B cell (primary cell): ENCODE data around the gene H2BK1. TPM values are rescaled to one million over a fixed set of nuclear protein-coding genes. Genes with fewer than 3 reads are reported as not detected.
A peak's percentile ranks its signal among the peaks of the same experiment; 100 is the strongest.

ENCODE experiments used
- ATAC-seq: fragments of 200-7000 bp; cut with Tn5 transposase; one replicate; pipeline ENCODE4 v1.10.0; 2021; ENCODE audit warnings: low read depth, mild to moderate bottlenecking, moderate number of reproducible peaks, moderate library complexity
- CTCF ChIA-PET: fragments of 350-600 bp; sonication (Branson Sonifier 250); formaldehyde crosslinking; loops from one replicate; lab custom pipeline; 2021; ENCODE audit warnings: antibody characterized with exemption, inconsistent platforms; lab: Charles Lee
- POLR2A ChIA-PET: fragments of 350-600 bp; sonication (Branson Sonifier 250); formaldehyde crosslinking; loops from one replicate; lab custom pipeline; 2021; ENCODE audit warnings: antibody characterized with exemption; lab: Charles Lee
- DNase-seq: peaks from one replicate; pipeline ENCODE4 v3.0.0; 2013
- H2AFZ ChIP-seq: 2 replicates; pipeline ENCODE4 v1.6.1; 2012; ENCODE audit warnings: mild to moderate bottlenecking, low read depth, low read length; ENCODE audit not compliant: insufficient read depth, poor library complexity, severe bottlenecking
- H3K27ac ChIP-seq, 2 donors: 1 replicate in 1 of 2; 2 replicates in 1 of 2; pipeline ENCODE4 v1.5.1; 2012 to 2013; ENCODE audit warnings: low read length in 2 of 2, mild to moderate bottlenecking in 2 of 2, moderate library complexity in 1 of 2
- H3K27me3 ChIP-seq, 4 experiments: fragments of 200-600 bp in 1 of 4; sonication (generic) in 1 of 4; replicated peaks in 1 of 4; 1 replicate in 2 of 4; 2 replicates in 2 of 4; pipeline versions ENCODE4 v1.6.1 to v1.7.0; 2013 to 2016; ENCODE audit warnings: low read length in 3 of 4, mild to moderate bottlenecking in 2 of 4, mixed read lengths in 1 of 4, moderate library complexity in 1 of 4; ENCODE audit not compliant: insufficient read depth in 4 of 4, control insufficient read depth in 3 of 4; ENCODE audit errors: control extremely low read depth in 1 of 4
- H3K36me3 ChIP-seq, 2 experiments: replicated peaks in 1 of 2; 1 replicate in 1 of 2; 2 replicates in 1 of 2; pipeline versions ENCODE4 v1.6.1 to v1.7.1; 2013; ENCODE audit warnings: low read length in 1 of 2; ENCODE audit not compliant: insufficient read depth in 2 of 2, control insufficient read depth in 1 of 2; ENCODE audit errors: control extremely low read depth in 1 of 2, extremely low read depth in 1 of 2
- H3K4me1 ChIP-seq, 2 donors: fragments of 200-600 bp in 1 of 2; sonication (generic) in 1 of 2; 1 replicate in 1 of 2; 2 replicates in 1 of 2; pipeline versions ENCODE4 v1.5.1 to v1.6.1; 2013 to 2017; ENCODE audit warnings: low read length in 2 of 2; ENCODE audit not compliant: control insufficient read depth in 2 of 2, insufficient read depth in 2 of 2
- H3K4me2 ChIP-seq: replicated peaks from 2 replicates; pipeline ENCODE3; 2012; ENCODE audit warnings: mild to moderate bottlenecking, low read depth, low read length; ENCODE audit not compliant: poor library complexity, severe bottlenecking
- H3K4me3 ChIP-seq, 5 experiments: fragments of 200-600 bp in 1 of 5; sonication (generic) in 1 of 5; 1 replicate in 3 of 5; 2 replicates in 2 of 5; pipeline versions ENCODE4 v1.5.1 to v1.7.0; 2011 to 2016; ENCODE audit warnings: low read length in 4 of 5, mild to moderate bottlenecking in 4 of 5, low read depth in 2 of 5, control low read depth in 1 of 5, moderate library complexity in 1 of 5; ENCODE audit not compliant: insufficient read depth in 1 of 5; ENCODE audit errors: control extremely low read depth in 1 of 5, extremely low read depth in 1 of 5
- H3K79me2 ChIP-seq: fragments of 200-600 bp; sonication (generic); one replicate; pipeline ENCODE4 v1.6.0; 2016; ENCODE audit warnings: low read length; ENCODE audit not compliant: control insufficient read depth, insufficient read depth
- H3K9ac ChIP-seq: fragments of 200-600 bp; sonication (generic); 2 replicates; pipeline ENCODE4 v1.6.1; 2017; ENCODE audit warnings: mild to moderate bottlenecking, low read length, moderate library complexity
- H3K9me3 ChIP-seq, 3 donors: one replicate each; pipeline versions ENCODE4 v1.6.1 to v1.7.1; 2013; ENCODE audit warnings: low read length in 2 of 3; ENCODE audit not compliant: control insufficient read depth in 2 of 3, insufficient read depth in 1 of 3; ENCODE audit errors: control extremely low read depth in 1 of 3
- H4K20me1 ChIP-seq: 2 replicates; pipeline ENCODE4 v1.6.0; 2012; ENCODE audit warnings: mild to moderate bottlenecking, low read length; ENCODE audit not compliant: insufficient read depth, control insufficient read depth, poor library complexity, severe bottlenecking
- H3K27ac Mint-ChIP-seq: one replicate; pipeline ENCODE4 v1.8.0; 2021; ENCODE audit warnings: mixed read lengths
- H3K27me3 Mint-ChIP-seq: one replicate; pipeline ENCODE4 v1.8.0; 2021; ENCODE audit warnings: mixed read lengths
- H3K4me1 Mint-ChIP-seq: one replicate; pipeline ENCODE4 v1.8.0; 2021; ENCODE audit warnings: mixed read lengths
- H3K4me3 Mint-ChIP-seq: one replicate; pipeline ENCODE4 v1.8.0; 2021; ENCODE audit warnings: mixed read lengths
- H3K9me3 Mint-ChIP-seq: one replicate; pipeline ENCODE4 v1.8.0; 2022; ENCODE audit warnings: mixed read lengths; ENCODE audit not compliant: insufficient read depth
- CTCF ChIP-seq: fragments of 200-600 bp; IDR thresholded peaks from one replicate; pipeline ENCODE4 v1.8.0; 2022; ENCODE audit warnings: antibody characterized with exemption, mild to moderate bottlenecking
- EZH2 ChIP-seq: IDR thresholded peaks from 2 replicates; pipeline ENCODE4 v1.6.1; 2012; ENCODE audit warnings: borderline replicate concordance, low read depth, mild to moderate bottlenecking, moderate library complexity, low read length; ENCODE audit not compliant: insufficient read depth, poor library complexity, severe bottlenecking
- WGBS: methylation state at CpG from one replicate; pipeline ENCODE4 v1.1.5; 2013; ENCODE audit warnings: missing lambda C conversion rate; ENCODE audit not compliant: insufficient coverage; 5-methylcytosine and 5-hydroxymethylcytosine counted together
- intact Hi-C: fragments of 100-400 bp; cut with micrococcal nuclease; formaldehyde crosslinking; loops from one replicate; pipeline ENCODE4 v1.10.0; 2022
- polyA plus RNA-seq: library from polyadenylated mRNA; depleted of rRNA; stranded (reverse); fragments of >200 nt; gene quantifications from 2 replicates; pipeline ENCODE4 v1.2.3, GENCODE V29; 2012
- total RNA-seq, 2 donors: library from RNA; stranded (reverse); fragments of 120-200 nt in 1 of 2; gene quantifications; 1 replicate in 1 of 2; 2 replicates in 1 of 2; pipeline versions ENCODE4 v1.2.3 to v1.2.4, GENCODE V29; 2013 to 2022

The H2BK1 gene
- total and polyA plus RNA-seq, 2 donors (not counting 1 experiment from before 2014, with no cell fraction given) = 4.2 TPM; not detected in 1

DNA sequence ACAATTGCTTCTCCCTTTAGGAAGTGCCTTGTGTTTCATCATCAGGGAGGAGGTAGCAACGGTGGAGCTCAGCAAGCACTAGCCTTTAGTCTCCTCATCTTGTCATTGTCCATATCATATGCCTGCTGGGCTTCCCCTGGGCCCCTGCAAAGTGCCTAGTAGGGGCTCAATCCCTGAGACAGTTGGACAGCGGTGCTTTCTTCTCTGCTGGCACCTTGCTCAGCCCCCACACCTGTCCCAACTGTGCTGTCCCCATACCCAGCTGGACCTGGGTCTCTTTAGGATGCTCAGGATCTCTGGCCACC, 32.7 kb upstream of the H2BK1 start:
- WGBS = 42% methylated on average over 2 of the region's 2 CpGs

More for the DNA sequence above, 32.7 kb upstream of the H2BK1 start:
- no peaks in the 10 kb centered on the region for H3K9me3 Mint-ChIP-seq
- no peak for ATAC-seq
- intact Hi-C loops = loop anchor here (1.0 kb wide), 1 partner anchor 16 kb away; the partner anchor contains the start of gene ABCF2
- peak overlapping the region; percentile 81 for H3K4me3 Mint-ChIP-seq
- CTCF ChIA-PET = interaction anchor here (1.2 to 4.2 kb wide), 5 partner anchors 9 to 119 kb away, joined by 3 to 34 read pairs (median 8); partner anchors contain the start of gene ABCF2
- peaks cover 0 to 19% (median 0%) of the 10 kb centered on the region in 3 donors for H3K9me3 ChIP-seq
- peaks cover 0 to 6% of the 10 kb centered on the region in 2 experiments for H3K36me3 ChIP-seq
- H3K27ac Mint-ChIP-seq = no peak overlapping the region
- TF ChIP-seq CTCF = no peak
- no peak for TF ChIP-seq EZH2
- H3K4me1 ChIP-seq = peaks cover 37 to 40% of the 10 kb centered on the region in 2 donors
- peaks cover 35% of the 10 kb centered on the region for H3K4me1 Mint-ChIP-seq
- no peak overlapping the region for H3K27ac ChIP-seq
- peak overlapping the region; percentile 59 for H3K9ac ChIP-seq
- H3K27me3 ChIP-seq = peaks cover 0 to 35% (median 15%) of the 10 kb centered on the region in 4 experiments
- no peak for DNase-seq
- peak overlapping the region; percentile 64 for H2AFZ ChIP-seq
- H3K4me3 ChIP-seq = peak overlapping the region in 4 of 5 experiments; percentile 13 to 69 (median 42)
- H3K79me2 ChIP-seq = no peaks in the 10 kb centered on the region
- H3K27me3 Mint-ChIP-seq = peaks cover 7% of the 10 kb centered on the region
- peak overlapping the region; percentile 99 for H3K4me2 ChIP-seq
- POLR2A ChIA-PET = interaction anchor here (1.5 to 1.8 kb wide), 2 partner anchors 10 to 16 kb away, joined by 3 to 13 read pairs; partner anchors contain the start of genes ABCF2 and CHPF2
- H4K20me1 ChIP-seq = peaks cover 15% of the 10 kb centered on the region
